ENCODE measurements around the gene LNPEP.

- TF ChIP-seq CTCF (IDR thresholded peaks at IDR 0.05; ENCODE audit: insufficient read depth, low read depth, low read length) (no peak), EZH2 (IDR thresholded peaks at IDR 0.05; ENCODE audit: insufficient read depth, low read length) (no peak)
Observed at GRCh38 chr5:97062046-97062445, 126.2 kb downstream of the LNPEP start.

Data from astrocyte (in vitro differentiated cells and primary cell).